ENCODE results near the gene TMEM109.

The TMEM109 gene

GRCh38 chr11:60879971-60880588 lies 33.9 kb upstream of the TMEM109 start:
- TF ChIP-seq, protein P1, sequence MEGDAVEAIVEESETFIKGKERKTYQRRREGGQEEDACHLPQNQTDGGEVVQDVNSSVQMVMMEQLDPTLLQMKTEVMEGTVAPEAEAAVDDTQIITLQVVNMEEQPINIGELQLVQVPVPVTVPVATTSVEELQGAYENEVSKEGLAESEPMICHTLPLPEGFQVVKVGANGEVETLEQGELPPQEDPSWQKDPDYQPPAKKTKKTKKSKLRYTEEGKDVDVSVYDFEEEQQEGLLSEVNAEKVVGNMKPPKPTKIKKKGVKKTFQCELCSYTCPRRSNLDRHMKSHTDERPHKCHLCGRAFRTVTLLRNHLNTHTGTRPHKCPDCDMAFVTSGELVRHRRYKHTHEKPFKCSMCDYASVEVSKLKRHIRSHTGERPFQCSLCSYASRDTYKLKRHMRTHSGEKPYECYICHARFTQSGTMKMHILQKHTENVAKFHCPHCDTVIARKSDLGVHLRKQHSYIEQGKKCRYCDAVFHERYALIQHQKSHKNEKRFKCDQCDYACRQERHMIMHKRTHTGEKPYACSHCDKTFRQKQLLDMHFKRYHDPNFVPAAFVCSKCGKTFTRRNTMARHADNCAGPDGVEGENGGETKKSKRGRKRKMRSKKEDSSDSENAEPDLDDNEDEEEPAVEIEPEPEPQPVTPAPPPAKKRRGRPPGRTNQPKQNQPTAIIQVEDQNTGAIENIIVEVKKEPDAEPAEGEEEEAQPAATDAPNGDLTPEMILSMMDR (IDR thresholded peaks at IDR 0.05; ENCODE audit: low read depth, low read length), result no peak
- H3K4me3 ChIP-seq (replicated peaks in 1 of 2; ENCODE audit: low read depth in 2 of 2, low read length in 2 of 2), result no peak overlapping the region
- no peak for DNase-seq (ENCODE audit: low read depth in 2 of 2)

- H3K4me3 ChIP-seq (replicated peaks in 1 of 2; ENCODE audit: low read depth in 2 of 2, low read length in 2 of 2), result no peak overlapping the region
- DNase-seq (ENCODE audit: low read depth in 2 of 2), result no peak
- TF ChIP-seq, protein P1 (IDR thresholded peaks at IDR 0.05; ENCODE audit: low read depth, low read length), result no peak
Observed at GRCh38 chr11:60880643-60881282, 33.2 kb upstream of the TMEM109 start.

DNA sequence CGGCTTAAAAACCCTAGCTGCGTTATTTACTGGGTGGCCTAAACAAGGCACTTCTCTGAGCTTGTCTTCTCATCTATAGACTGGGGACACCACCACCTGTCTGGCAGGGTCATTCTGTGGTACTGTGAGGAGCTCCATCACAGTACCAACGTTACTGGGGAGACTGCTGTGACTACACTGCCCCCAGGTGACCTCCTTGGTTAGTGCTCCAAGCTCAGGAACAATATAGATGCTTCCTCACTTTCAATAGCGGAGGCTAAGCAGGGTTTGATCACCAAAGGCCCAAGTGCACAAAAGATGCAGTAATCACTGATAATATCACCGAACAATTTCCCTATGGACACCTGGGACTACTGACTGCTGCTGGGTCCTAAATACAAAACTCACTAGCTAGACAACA lies 26.4 kb upstream of the TMEM109 start:
- DNase-seq (ENCODE audit: low read depth in 2 of 2), result peak; percentile 69 to 77
- H3K4me3 ChIP-seq (replicated peaks in 1 of 2; ENCODE audit: low read depth in 2 of 2, low read length in 2 of 2), result no peak overlapping the region
- TF ChIP-seq, protein P1 (IDR thresholded peaks at IDR 0.05; ENCODE audit: low read depth, low read length), result peak; percentile 84

- no peak overlapping the region for H3K4me3 ChIP-seq (replicated peaks in 1 of 2; ENCODE audit: low read depth in 2 of 2, low read length in 2 of 2)
- TF ChIP-seq, protein P1 (IDR thresholded peaks at IDR 0.05; ENCODE audit: low read depth, low read length), result no peak
- no peak for DNase-seq (ENCODE audit: low read depth in 2 of 2)
Observed at GRCh38 chr11:60889869-60890311, 24.1 kb upstream of the TMEM109 start.

DNA sequence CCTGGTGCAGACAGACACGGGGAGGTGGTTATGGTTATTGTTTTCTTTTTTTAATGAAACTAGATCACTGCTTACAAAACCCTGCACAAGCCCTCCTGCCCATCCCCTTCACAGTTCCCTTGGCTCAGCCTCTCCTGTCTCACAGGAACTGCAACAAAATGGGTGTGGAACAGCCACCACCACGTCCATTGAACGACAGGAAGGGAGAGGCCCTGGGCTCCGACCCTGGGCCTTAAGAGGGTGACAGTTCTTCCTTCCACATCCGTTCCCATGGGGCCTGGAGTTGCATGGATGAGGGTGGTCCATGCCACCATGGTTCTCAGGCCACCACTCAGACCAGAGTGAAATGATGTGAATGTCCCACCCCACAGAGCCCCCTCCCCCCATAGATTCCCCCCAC lies 23.3 kb upstream of the TMEM109 start:
- DNase-seq (ENCODE audit: low read depth in 2 of 2), result no peak
- no peak overlapping the region for H3K4me3 ChIP-seq (replicated peaks in 1 of 2; ENCODE audit: low read depth in 2 of 2, low read length in 2 of 2)
- TF ChIP-seq, protein P1 (IDR thresholded peaks at IDR 0.05; ENCODE audit: low read depth, low read length), result no peak

DNA sequence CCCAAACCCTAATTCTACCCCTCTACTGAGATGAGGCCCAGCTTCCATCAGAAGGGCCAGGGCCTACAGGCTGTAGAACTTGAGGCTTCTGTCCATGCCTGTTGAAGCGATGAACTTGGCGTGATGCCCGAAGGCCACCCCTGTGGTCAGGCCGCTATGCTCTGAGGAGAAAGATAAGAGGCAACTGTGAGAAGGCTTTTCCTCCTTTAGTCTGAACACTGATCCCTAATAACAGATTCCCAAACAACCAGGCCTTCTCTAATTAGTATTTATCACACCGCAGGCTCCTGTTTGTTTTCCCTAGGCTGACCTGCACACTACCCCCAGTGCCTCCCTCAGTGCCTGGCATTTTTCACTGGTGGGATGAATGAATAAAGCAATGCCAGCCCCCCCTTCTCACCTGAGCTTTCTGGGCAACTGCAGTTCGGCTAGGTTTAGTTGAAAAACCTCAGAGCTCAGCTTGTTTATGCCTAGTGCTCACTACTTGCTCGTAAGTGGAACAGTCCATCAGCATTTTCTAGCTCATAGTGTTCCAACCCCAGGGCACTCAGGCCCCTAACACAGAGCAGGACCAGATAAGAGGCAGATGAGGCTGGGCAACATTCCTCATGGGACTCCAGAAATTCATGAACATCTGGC lies 22.7 kb upstream of the TMEM109 start:
- TF ChIP-seq, protein P1 (IDR thresholded peaks at IDR 0.05; ENCODE audit: low read depth, low read length), result no peak
- H3K4me3 ChIP-seq (replicated peaks in 1 of 2; ENCODE audit: low read depth in 2 of 2, low read length in 2 of 2), result no peak overlapping the region
- peak in 1 of 2 donors; percentile 60 for DNase-seq (ENCODE audit: low read depth in 2 of 2)
